ENCODE results near the gene DGKB.

GRCh38 chr7:14374336-14374735 is 528.2 kb downstream of the DGKB start:
- TF ChIP-seq CBFB (CRISPR knock-in tag; IDR thresholded peaks at IDR 0.05; ENCODE audit: low read depth): no peak
- TF ChIP-seq CTCF (IDR thresholded peaks at IDR 0.05): no peak
- no peak for TF ChIP-seq ZNF416 (CRISPR knock-in tag; IDR thresholded peaks at IDR 0.05)
- TF ChIP-seq, protein P1, sequence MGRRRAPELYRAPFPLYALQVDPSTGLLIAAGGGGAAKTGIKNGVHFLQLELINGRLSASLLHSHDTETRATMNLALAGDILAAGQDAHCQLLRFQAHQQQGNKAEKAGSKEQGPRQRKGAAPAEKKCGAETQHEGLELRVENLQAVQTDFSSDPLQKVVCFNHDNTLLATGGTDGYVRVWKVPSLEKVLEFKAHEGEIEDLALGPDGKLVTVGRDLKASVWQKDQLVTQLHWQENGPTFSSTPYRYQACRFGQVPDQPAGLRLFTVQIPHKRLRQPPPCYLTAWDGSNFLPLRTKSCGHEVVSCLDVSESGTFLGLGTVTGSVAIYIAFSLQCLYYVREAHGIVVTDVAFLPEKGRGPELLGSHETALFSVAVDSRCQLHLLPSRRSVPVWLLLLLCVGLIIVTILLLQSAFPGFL (CRISPR knock-in tag; IDR thresholded peaks at IDR 0.05; ENCODE audit: borderline replicate concordance): no peak
- no peak for TF ChIP-seq TEAD1 (CRISPR knock-in tag; IDR thresholded peaks at IDR 0.05)
- TF ChIP-seq, protein P2, sequence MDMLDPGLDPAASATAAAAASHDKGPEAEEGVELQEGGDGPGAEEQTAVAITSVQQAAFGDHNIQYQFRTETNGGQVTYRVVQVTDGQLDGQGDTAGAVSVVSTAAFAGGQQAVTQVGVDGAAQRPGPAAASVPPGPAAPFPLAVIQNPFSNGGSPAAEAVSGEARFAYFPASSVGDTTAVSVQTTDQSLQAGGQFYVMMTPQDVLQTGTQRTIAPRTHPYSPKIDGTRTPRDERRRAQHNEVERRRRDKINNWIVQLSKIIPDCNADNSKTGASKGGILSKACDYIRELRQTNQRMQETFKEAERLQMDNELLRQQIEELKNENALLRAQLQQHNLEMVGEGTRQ (CRISPR knock-in tag; IDR thresholded peaks at IDR 0.05): no peak
